Measurements from ENCODE around the gene MAN2A1.

DNA sequence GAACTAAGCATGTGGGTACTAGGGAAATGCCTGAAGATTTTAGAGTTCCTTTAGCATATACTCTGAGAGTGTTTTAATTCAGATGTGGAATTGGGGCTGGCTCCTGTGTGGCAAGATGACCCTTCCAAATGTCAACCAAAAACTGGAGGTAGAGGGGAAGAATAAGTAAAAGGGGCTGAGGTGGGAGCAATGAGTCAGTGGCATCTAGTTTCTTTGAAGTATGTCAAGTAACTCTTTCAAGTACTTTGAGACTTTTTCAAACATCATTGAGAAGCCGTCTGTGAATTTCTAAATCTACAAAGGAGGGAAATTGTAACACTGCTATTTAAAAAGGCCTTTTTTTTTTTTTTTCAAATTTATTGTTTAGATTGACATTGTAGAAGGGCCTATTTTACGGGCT lies 184.4 kb downstream of the MAN2A1 start:
- TF ChIP-seq, protein P1, sequence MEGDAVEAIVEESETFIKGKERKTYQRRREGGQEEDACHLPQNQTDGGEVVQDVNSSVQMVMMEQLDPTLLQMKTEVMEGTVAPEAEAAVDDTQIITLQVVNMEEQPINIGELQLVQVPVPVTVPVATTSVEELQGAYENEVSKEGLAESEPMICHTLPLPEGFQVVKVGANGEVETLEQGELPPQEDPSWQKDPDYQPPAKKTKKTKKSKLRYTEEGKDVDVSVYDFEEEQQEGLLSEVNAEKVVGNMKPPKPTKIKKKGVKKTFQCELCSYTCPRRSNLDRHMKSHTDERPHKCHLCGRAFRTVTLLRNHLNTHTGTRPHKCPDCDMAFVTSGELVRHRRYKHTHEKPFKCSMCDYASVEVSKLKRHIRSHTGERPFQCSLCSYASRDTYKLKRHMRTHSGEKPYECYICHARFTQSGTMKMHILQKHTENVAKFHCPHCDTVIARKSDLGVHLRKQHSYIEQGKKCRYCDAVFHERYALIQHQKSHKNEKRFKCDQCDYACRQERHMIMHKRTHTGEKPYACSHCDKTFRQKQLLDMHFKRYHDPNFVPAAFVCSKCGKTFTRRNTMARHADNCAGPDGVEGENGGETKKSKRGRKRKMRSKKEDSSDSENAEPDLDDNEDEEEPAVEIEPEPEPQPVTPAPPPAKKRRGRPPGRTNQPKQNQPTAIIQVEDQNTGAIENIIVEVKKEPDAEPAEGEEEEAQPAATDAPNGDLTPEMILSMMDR (conservative IDR thresholded peaks at IDR 0.05 in 1 of 2, IDR thresholded peaks at IDR 0.05 in 1 of 2; ENCODE audit: extremely low read depth in 1 of 2, insufficient read depth in 1 of 2, low read depth in 1 of 2, low read length in 2 of 2) = no peak
- no peak for TF ChIP-seq EZH2 (IDR thresholded peaks at IDR 0.05; ENCODE audit: borderline replicate concordance, low read length)

All from mammary epithelial cell (primary cell).